Left kidney (tissue), 8 donors: Measurements from ENCODE around the gene FSD1. TPM values are rescaled to one million over a fixed set of nuclear protein-coding genes. Genes with fewer than 3 reads are reported as not detected.
"Not testable (repeated sequence)": the region's sequence is repeated elsewhere in the genome, so short reads cannot be mapped to it uniquely, and the experiment has no call there.

ENCODE experiments used
- DNase-seq: peaks from one replicate; pipeline ENCODE4 v3.0.0-alpha.2; 2013
- long read RNA-seq, 8 donors: transcript quantifications; one replicate each; lab custom pipeline, GENCODE V29; 2026
- polyA plus RNA-seq: library from polyadenylated mRNA; unstranded; fragments of 120-200 nt; gene quantifications from one replicate; pipeline ENCODE4 v1.2.1, GENCODE V29; 2013; ENCODE audit not compliant: insufficient read length

Gene FSD1
- 7.2 TPM for polyA plus RNA-seq
- long read RNA-seq, donor 1, partial matches to known transcripts: 0 of 1 reads
- long read RNA-seq, donor 1, other reads (novel, unspliced or antisense): 0 of 1 reads
- long read RNA-seq, donor 2, partial matches to known transcripts: 0 of 3 reads
- long read RNA-seq, donor 2, other reads (novel, unspliced or antisense): 0 of 3 reads
- long read RNA-seq, donor 3, partial matches to known transcripts: 0 of 4 reads
- long read RNA-seq, donor 3, other reads (novel, unspliced or antisense): 0 of 4 reads
- long read RNA-seq, donor 4: 0 reads
- long read RNA-seq, donor 5, partial matches to known transcripts: 0 of 2 reads
- long read RNA-seq, donor 5, other reads (novel, unspliced or antisense): 0 of 2 reads
- long read RNA-seq, donor 6, partial matches to known transcripts: 0 of 1 reads
- long read RNA-seq, donor 6, other reads (novel, unspliced or antisense): 0 of 1 reads
- long read RNA-seq, donor 7, partial matches to known transcripts: 0 of 1 reads
- long read RNA-seq, donor 7, other reads (novel, unspliced or antisense): 0 of 1 reads
- long read RNA-seq, donor 8: 0 reads

DNA sequence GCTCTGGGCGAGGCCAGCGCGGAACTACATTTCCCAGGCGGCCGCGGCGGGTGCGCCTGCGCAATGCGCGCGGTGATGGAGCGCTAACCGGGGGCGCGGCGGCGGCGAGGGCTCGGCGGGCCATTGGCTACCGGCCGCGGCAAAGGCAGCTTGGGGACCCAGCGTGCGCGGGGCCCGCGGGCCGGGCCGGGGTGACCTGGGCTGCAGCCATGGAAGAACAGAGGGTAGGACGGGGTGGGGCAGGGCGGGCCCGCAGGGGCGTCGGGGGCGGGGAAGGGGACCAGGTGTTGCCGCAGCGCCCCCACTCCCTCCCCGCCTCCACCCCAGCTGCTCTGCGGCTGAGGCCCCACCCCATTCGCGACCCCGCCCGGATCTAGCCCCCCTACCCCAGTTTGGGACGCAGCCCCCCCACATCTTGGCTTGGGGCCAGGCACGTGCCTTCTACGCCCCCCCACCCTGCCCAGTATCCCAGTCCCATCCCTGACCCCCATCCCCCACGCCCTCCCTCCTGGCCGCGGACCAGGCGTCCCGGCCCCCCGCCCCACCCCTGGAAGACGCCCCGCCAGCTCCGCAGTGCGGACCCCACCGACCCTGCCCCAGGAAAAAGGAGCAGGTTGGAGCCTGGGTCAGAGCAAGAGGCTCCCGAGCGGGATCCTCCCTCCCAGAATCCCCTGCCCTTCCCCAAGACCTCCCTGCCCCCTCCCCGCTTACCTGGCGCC lies at the start of gene FSD1:
FSD1 (plus strand) TSS at position 61 of the 719 bp plus-strand sequence; CDS start at position 210, 149 bp downstream.
- DNase-seq: no peak

DNA sequence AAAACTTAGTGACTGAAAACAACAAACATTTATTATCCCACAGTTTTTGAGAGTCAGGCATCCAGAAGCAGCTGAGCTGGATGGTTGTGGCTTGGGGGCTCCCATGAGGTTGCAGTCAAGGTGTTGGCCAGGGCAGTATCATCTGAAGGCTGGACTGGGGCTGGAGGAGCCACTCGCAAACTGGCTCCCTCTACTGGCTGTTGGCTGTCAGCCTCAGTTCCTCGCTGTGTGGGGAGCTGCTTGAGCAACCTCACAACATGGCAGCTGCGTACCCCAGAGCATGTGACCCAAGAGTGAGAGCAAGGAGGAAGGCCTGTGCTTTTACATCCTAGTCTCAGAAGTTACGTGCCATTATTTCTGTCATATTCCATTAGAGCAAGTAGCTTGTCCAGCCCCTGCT lies 47.8 kb upstream of the FSD1 start:
- no peak for DNase-seq

DNA sequence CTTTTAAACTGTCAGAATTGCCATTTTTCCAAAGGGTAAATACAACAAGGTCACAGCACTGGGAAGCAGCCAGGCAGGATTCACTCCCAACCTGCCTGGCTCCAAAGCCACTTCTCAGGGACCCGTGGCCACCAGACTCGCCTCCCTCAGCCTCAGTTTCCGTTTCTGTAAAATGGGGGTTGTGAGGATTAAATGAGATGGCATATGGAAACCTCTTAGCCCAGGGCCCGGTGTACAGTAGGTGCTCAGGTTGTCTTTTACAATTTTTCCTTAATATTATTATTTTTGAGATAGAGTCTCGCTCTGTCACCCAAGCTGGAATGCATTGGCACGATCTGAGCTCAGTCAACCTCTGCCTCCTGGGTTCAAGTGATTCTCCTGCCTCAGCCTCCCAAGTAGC lies 47.4 kb upstream of the FSD1 start:
- DNase-seq: no peak

DNA sequence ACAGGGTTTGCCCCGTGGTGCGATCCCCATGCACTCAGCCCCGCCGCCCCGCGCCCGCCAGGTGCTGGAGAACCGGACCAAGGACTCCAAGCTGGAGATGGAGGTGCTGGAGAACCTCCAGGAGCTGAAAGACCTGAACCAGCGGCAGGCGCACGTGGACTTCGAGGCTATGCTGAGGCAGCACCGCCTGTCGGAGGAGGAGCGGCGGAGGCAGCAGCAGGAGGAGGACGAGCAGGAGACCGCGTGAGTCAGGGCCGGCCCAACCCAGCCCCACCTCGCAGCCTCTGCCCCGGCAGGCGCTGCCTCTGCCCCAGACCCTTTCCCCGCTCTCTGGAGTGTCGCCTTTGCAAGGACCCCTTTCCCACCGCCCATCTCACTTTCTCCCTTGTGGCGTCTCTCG lies 46.2 kb upstream of the FSD1 start:
- no peak for DNase-seq

DNA sequence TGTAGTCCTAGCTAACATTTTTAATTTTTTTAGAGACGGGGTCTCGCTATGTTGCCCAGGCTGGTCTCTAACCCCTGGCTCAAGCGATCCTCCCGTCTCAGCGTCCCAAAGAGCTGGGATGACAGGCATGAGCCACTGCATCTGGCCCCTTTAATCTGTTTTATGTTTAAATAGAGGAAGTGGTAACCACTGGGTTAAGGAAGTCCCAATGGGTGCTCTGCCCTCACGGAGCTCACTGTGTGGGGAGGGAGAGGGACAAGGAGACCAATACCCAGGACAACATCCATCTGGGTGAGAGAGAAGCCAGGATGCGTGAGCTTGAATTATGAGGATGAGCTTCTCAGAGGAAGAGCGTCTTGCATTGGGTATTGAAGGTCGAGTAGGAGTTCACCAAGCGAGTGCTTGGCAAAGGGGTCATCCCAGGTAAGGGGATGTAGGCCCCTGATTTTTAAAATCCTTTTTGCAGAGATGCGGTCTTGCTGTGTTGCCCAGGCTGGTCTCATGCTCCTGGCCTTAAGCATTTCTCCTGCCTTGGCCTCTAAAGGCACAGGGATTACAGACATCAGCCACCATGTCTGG lies 43.7 kb upstream of the FSD1 start:
- DNase-seq: no peak

DNA sequence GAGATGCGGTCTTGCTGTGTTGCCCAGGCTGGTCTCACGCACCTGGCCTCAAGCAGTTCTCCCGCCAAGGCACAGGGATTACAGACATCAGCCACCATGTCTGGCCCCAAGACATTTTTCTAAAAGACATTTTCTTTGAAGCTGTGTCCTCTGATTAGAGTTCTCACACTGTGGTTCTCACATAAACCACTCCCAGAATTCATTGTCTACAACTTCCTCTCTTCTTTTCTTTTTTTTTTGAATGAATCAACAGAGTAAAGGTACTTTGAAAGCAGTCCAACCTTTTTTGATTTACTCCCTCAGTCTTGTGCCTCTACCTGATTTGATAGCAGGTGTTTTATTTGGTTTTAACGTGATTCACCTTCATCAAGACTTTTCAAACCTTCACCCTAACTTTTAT lies 39.6 kb upstream of the FSD1 start:
- DNase-seq: no peak

DNA sequence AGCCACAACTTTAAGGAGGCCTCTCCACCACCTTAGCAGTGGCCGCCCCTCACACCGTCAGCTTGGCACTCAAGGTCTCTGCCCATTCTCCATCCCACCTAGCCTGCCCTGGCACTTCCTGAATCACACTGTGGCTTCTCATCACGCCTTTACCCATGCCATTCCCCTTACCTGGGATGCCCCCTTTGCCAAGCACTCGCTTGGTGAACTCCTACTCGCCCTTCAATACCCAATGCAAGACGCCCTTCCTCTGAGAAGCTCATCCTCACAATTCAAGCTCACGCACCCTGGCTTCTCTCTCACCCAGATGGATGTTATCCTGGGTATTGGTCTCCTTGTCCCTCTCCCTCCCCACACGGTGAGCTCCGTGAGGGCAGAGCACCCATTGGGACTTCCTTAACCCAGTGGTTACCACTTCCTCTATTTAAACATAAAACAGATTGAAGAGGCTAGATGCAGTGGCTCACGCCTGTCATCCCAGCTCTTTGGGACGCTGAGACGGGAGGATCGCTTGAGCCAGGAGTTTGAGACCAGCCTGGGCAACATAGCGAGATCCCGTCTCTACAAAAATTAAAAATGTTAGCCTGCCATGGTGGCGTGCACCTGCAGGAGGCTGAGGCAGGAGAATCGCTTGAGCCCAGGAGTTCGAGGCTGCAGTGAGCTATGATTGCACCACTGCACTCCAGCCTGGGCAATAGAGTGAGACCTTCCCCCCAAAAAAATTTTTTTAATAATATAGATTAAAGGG lies 38.0 kb upstream of the FSD1 start:
- no peak for DNase-seq

DNA sequence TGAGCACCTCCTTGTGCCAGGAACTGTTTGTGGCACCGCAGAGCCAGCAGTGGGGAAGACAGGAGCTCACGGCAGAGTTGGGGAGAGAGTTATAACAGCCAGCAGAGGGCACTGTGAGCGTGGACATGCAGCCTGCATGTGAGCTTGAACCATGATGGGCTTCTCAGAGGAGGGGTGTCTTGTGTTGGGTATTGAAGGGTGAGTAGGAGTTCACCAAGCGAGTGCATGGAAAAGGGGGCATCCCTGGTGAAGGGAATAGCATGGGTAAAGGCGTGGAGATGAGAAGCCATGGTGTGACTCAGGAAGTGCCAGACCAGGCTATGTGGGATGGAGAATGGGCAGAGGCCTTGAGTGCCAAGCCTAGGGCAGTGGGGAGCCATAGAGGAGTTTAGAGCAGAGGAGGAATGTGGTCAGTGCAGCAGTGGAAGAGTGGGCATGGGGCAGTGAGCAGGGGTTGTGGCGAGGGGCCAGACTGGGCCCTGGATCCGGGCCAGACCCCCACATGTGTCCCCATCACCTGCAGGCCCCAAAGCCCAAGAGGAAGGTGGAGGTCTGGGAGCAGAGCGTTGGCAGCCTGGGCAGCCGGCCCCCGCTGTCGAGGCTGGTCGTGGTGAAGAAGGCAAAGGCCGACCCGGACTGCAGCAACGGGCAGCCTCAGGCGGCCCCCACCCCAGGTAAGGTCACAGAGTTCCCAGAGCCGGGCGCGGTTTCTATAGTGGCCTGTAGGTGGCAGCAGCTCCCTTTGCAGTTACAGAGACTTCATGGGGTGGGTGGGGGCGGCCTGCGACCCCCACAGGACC lies 37.1 kb upstream of the FSD1 start:
- DNase-seq: no peak

DNA sequence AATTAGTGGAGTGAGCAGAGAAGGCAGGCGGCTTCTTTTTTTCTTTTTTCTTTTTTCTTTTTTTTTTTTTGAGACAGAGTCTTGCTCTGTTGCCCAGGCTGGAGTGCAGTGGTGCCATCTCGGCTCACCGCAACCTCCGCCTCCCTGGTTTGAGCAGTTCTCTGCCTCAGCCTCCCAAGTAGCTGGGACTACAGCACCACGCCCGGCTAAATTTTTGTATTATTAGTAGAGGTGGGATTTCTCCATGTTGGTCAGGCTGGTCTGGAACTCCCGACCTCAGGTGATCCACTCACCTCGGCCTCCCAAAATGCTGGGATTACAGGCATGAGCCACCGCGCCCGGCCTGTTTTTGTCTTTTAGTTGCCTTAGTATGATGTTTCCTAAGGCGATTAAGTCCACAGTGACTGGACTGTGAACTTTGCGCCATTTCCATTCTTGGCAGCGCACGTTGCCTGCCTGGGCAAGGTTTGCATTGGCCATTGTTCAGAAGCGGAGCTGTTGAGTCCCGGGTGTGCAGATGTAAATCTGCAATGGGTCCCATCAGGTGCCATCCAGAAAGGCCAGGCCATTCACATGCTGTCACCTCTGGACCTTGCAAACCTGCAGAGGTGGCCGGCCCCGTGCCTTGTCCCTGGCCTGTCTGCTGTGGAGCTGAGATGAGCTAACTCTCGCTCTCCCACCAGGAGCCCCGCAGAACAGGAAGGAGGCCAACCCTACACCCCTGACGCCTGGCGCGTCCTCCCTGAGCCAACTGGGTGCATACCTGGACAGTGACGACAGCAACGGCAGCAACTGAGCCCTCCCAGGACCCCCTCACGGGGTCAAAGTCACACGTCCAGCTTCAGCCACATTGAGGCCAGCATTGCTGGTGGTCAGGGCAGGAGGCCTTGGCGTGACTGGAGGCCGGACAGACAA lies 36.2 kb upstream of the FSD1 start:
- DNase-seq: no peak

DNA sequence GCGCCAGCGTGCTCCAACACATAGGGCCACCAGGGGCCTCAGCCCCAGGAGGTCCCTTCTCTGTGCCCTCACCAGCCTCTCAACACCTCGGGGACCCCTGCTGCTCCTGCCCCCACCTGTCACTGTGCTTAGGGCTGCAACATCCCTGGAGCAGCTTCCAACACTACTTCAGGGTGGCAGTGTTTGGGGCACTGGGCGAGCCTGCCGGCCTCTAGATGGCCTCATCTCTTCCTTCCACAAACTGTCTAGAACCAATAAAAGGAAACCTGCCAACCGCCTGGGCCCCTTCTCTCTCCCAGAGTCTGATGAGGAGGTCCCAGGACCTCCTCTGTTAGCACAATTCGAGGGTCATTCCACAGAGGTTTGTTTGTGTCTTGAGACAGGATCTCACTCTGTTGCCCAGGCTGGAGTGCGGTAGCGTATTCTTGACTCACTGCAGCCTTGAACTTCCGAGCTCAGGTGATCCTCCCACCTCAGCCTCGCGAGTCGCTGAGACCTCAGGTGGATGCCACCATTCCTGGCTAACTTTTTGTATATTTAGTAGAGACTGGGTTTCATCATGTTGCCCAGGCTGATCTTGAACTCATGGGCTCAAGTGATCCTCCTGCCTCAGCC lies 35.5 kb upstream of the FSD1 start:
- DNase-seq: no peak

DNA sequence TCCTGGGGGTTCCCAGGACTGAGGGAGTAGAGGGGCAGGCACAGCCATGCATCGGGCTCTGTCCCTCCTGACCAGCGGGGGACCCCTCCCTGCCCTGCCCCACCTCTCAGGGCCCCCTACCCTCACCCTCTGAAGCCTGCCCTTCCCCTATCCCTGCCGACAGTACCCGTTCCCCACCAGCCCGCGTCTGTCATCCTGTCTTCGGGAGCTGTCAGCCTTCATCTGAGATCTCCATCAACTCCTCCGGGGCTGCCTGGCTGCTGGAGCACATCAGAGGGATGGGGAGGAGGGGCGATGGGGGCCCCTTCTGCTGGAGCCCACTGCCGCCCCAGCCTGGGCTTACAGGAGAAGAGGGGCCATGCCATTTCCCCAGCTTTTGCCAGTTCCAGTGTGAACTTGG lies 31.5 kb upstream of the FSD1 start:
- no peak for DNase-seq

DNA sequence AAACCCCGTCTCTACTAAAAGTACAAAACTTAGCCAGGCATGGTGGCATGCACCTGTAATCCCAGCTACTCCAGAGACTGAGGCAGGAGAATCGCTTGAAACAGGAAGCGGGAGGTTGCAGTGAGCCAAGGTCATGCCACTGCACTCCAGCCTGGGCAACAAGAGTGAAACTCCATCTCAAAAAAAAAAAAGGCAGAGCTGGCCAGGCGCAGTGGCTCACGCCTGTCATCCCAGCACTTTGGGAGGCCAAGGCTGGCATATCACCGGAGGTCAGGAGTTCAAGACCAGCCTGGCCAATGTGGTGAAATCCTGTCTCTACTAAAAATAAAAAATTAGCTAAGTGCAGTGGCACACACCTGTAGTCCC lies 30.1 kb upstream of the FSD1 start:
- not testable (repeated sequence) for DNase-seq

DNA sequence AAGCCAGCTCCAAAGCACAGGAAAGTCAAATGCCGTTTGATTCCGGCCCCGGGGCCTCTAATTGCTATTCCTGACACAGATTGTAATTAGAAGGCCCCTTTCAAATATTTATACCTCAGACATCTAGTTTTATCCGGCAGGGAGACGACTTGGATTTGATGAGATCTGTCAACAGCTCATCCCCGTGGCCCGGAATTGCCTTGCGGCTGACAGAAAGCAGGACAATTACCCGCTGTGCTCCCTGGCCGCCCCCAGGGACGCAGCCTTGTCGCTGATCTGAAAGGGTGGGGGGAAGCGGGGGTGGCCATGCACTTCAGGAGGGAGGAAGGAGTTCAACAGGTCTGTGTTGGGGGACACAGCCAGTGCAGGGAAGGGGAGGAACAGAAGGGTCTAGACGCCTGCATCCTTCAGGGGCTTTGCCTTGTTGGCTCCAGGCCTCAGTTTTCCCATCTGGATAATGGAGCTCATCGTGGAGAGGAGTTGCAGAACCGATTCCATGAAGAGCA lies 27.2 kb upstream of the FSD1 start:
- DNase-seq: no peak

DNA sequence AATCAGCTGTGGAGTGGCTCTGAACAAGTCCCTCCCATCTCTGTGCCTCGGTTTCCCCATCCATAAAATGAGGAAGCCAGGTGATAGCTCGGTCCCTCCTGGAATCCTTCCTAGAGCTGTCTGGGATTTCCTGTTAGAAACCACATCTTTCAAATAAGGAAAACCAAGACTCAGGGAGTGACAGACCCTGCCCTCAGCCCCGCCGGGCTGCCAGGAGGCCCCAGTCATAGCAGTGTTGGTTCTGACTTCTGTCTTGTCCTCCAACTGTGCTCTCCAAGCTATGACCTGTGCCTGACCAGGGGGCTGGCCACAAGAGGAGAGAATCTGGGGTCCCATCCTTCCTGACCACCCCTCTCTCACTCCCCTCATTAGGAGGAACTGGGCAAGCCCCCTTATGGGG lies 26.4 kb upstream of the FSD1 start:
- no peak for DNase-seq

DNA sequence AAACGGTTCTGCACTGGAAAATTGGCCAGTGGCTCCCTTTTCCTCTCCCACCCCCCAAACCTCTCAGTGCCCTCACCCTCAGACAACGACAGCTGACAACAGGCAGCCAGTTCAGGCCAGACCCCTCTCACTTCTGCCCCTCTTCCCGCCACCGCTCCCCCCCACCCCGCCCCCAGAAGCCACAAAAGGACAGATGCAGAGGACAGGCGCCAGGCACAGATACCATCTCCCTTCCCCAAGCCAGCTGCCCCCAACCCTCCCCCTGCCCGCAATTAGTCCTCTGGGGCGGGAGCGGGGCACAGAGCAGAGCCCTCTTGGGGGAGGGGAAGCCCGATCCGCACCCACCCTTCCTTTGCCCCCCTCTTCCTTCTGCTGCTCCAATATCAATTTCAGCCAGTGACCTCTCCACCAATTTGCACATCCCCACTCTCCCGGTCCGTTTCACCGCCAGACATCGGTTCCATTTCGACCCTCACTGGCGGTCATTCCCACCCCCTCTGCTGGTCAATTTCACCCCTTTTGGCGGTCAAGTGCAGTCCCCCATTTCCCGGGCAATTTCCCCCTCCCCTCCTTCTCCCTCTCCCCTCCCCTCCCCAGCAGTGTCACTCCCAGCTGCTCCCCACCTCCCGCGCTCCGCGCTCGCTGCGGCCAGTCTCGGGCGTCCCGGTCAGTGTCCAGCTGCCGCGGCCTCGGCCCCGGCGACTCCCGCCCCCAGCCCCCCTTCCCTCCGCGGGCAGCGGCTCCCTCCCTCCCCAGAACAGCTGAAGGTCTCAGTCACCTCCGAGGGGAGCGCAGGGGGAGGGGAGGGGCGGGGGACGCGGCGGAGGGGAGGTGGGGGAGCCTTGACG lies 25.8 kb upstream of the FSD1 start, which contains the start of gene SHD:
SHD (plus strand) TSS at position 848 of the 848 bp plus-strand sequence. CDS start 798 bp downstream, outside the sequence.
- peak; percentile 31 for DNase-seq

DNA sequence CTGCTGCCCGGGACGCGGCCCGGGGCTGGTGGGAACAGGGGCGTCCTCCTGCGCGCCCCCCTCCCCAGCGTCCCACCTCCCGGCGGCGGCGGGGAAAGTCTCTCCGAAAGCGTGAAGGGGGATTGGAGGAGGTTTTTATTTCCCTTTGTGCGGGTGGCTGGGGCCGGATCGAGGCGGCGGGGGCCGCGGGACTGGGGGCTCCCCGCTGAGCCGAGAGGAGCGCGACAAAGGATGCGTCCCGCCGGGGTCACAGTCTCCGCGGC lies 25.2 kb upstream of the FSD1 start:
- DNase-seq: no peak

DNA sequence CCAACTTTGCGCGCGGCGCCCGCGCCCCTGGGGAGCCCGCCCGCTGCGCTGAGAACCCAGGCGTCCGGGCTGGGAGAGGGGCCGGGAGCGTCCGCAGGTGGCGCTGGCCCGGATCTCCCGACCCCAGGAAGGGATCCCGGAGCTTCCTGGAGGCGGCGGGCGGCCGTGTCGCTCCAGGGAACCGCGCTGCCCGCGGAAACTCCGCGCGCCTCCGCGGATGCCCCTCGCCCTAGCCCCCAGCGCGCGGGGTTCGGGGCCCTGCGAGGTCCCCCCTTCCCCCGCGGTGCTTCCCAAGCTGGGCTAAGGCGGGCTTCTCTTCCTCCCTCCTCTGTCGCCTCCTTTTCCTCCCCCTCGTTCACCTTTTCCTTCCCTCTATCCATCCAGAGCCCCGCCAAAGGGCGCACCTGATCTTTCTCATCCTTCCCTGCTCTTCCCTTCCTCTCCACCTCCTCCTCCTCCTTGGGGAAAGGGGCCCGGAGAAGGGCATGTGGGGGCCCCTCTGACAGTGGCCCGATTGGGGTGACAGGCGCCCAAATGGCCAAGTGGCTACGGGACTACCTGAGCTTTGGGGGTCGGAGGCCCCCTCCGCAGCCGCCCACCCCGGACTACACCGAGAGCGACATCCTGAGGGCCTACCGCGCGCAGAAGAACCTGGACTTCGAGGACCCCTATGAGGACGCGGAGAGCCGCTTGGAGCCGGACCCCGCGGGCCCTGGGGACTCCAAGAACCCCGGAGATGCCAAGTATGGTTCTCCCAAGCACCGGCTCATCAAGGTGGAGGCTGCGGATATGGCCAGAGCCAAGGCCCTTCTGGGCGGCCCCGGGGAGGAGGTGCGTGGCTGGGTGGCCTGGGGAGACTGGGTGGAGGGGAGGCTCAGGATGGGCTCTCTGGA lies 24.6 kb upstream of the FSD1 start:
- DNase-seq: no peak
